NCI-H2081 (cell line): ENCODE results near the gene FER.
"Not testable (repeated sequence)": the region's sequence is repeated elsewhere in the genome, so short reads cannot be mapped to it uniquely, and the experiment has no call there.

Experiments
- DNase-seq, 2 experiments: peaks; one replicate each; lab custom pipeline; 2025; lab: John Stamatoyannopoulos, UW

FER gene

DNA sequence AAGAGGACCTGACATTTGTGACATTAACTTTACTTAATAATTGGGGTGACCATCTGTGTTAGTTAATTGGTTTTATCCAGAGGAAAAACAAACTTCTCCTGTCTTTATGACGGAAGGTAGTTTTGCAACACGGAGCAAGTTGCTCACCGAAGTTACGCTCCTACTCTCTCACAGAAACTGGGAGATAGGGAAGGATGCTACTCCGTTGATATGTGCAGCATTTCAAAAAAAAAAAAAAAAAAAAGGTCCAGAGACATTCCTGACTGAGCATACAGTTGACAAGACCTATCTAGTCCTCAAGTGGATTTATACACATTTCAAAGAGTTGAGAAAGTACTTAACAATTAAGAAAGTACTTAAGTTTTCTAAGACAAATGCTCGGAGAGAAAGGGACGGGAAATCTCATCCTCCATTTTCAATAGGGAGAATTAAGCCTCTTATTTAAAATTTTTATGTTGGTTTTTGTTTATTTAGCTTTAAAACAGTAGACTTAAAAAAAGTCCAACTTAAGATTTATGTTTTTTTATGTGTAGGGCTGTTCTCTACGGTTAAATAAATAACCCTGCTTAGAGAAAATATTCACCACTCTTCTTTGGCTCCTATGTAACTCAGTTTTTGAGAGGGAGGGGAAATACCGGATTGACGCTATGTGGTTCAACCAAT is 455 bp upstream of the FER start:
- DNase-seq, result no peak

DNA sequence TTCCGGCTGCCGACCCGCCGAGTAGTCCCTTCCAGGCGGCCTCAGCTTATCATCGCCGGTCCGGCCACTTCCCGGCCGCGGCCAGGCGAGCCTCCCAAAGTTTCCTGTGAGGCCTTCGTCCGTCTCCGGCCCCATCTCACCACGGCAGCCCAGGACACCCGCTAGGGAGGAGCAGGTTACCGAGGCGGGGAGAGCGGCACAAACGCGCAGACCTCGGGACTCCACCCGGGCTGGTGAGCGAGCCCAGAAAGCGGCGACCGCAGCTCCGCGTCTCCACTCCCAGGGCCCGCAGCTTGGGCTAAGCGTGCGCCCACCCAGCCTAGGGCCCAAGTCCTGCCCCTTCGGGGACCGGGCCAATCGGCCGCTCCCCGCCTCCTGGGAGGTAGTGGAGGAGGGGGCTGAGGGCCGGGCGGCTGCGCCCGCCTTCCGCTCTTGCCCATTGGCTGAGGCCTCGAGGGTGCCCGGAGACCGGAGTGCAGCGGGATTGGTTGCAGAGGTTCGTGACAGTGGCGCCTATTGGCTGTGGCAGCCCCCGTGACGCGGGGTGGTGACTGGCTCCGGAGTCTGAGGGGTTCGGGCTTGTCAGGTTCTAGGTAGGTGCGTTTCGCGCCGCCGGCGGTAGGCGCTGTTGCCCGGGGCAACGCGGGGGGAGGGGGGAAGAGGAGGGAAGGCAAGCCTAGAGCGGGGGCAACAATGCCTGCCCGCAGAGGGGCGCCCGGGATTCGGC is 867 bp downstream of the FER start:
- DNase-seq, result peak; percentile 94 to 97

DNA sequence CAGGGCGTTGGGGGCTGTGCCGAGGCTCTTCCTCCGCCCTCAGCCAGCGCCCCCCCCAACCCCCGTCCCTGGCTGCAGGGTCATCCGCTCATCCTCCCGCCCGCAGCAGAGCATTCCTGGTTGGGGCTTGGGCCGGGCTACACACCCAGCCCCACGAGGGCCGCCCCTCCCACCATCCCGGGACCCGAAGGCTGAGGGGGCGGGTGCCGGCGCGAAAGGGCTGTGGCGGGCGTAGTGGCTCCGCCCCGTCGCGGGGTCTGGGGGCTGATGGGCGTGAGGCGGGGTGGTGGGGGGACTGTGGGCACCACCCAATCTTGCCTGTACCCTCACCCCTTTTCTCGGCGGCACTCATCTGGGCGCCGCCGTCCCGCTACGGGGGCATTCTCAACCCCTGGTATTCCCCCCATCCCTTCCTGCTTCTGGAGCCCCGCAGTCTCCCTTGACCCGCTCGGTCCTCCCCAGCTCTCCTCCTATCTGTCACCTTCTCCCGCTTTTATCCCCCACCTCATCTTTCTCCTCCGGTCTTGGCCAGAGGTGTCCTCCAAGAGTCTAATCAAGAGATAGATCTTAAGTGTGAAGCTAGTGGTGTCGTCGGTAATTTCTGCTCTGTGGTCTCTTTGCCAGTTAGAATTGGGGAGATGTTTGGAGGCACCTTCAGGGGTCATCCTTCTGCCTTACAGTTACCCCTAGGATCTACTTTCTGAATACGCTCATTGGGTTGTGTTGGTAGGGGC is 1.6 kb downstream of the FER start:
- DNase-seq, result no peak

DNA sequence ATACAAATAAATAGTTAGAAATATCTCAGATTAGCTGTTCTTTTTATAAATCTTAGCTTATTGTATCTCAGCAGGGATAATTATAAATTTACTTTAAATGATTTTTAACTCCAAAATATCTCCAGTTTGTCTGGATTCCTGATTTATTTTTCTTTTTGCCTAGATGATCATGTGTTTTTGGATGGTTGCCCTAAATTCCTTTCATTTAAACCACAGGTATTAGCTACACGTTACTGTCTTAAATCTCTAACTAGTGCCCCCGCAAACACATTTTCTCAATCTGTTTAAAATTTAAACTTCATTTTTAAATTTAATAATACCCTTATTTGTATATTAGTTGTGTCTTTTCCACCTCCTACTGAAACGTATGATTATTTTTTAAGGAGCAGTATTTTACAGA is 5.6 kb downstream of the FER start:
- DNase-seq, result no peak

DNA sequence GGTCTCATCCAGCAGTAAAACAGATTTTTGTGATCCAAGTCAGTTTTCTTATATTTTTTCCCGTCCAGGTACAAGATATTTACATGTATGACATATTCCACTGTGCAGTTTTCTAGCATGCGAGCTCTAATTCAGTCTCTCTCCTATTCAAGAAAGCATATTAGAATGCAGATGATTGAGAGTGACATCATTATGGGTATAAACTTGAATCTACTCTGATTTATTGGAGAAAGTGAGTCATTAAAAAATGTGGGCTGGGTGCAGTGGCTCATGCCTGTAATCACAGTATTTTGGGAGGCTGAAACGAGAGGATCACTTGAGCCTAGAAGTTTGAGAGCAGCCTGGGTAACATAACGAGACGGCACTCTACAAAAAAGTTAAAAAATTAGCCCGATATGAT is 6.2 kb downstream of the FER start:
- DNase-seq, result no peak

DNA sequence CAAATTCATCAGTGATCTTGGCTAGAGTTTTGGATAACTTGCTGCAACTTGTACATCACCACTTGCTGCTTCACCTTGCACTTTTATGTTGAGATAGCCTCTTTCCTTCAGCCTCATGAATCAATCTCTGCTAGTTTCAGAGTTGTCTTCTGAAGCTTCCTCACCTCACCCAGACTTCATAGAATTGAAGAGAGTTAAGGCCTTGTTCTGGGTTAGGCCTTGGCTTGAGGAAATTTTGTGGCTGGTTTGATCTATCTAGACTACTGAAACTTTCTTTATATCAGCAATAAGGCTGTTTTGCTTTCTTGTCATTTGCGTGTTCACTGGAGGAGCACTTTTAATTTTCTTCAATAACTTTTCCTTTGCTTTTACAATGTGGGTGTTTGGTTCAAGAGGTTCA is 12.8 kb downstream of the FER start:
- DNase-seq, result no peak

DNA sequence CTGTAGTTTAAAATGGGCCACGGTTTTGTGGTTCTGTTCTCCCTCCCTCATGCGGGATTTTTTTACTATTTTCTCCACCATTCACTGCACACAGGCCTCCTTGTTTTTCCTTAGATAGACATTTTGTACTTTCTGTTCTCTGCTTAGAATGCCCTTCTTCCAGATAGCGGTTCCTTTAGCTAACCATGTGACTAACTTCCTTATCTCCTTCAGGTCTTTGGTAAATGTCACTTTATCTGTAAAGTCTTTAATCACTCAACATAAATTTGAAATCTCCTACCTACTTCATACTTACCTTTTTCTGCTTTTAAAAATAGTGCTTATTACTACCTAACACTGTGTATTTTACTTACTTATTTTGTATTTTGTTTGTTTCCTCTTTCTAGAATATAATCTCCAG is 15.0 kb downstream of the FER start:
- DNase-seq, result no peak

DNA sequence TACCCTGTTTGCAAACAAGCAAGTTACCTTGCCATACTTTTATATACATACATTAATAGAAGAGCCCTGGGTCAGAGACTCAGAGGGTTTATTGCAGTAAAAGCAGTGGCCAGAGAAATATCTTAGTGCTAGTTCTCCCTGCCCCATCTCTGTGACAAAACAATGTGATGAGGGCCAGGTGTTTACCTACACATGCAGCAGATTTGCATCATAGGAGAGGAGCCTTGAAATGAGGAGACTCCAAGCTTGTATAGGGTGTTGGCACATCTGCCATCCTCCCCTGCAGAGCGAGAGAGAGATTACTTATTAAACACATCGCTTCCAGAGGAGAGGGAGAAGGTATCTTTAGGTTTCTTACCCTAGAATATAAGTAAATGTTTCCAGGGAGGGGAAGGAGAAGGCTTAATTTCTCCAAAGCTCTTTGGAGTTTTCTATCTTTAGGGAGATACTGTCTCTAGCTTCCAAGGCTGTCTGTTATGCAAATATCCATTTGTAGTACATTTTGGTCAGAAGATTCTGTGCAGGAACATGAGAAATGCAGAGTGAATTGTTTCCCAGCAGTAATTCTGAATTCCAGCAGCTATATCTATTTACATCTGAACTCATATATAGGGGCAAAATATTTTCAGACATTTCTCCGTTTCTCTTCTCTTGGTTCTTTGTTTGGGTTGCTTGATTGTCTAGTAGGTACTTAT is 15.7 kb downstream of the FER start:
- DNase-seq, result no peak

DNA sequence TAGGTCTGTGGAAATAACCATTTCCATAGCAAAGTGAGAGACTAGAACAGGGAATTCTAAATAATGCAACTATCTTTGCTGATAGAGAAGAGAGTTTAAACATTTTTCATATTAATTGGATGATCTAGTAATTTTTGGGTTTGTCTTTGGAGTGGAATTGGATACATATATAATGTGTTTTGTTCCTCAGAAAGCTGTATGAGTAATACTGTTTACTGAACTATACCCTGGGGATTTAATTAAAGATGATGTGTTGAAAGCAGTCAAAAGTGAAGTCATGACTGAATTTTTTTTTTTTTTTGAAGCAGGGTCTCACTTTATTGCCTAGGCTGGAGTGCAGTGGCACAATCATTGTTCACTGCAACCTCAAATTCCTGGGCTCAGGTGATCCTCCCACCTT is 17.9 kb downstream of the FER start:
- DNase-seq, result no peak

DNA sequence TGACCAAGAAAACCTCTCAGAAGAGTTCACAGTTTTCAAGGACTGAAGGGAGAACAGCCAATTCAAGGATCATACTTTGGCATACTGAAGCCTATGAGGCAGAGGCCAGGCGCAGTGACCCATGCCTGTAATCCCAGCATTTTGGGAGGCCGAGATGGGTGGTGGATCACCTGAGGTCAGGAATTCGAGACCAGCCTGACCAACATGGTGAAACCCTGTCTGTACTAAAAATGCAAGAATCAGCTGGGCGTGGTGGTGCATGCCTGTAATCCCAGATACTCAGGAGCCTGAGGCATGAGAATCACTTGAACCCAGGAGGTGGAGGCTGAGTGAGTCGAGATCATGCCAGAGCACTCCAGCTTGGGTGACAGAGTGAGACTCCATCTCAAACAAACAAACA is 19.2 kb downstream of the FER start:
- DNase-seq, result not testable (repeated sequence)

DNA sequence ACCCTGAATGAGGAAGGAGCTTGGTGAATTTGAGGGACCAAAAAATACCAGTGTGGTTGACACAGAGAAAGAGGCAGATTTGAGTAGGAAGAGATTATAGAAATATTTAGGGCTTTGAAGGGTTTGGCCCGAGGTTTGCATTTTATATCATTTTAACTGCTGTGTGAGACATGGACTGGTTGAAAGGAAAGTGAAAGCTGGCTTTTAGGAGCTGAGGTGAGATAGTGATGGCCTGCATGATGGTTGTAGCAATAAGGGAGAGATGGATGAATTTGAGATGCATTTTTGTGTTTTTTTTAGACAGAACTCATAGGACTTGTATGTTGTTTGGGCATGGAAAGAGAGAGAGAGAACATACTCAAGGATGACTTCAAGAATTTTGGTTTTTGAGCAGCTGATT is 21.7 kb downstream of the FER start:
- no peak for DNase-seq

DNA sequence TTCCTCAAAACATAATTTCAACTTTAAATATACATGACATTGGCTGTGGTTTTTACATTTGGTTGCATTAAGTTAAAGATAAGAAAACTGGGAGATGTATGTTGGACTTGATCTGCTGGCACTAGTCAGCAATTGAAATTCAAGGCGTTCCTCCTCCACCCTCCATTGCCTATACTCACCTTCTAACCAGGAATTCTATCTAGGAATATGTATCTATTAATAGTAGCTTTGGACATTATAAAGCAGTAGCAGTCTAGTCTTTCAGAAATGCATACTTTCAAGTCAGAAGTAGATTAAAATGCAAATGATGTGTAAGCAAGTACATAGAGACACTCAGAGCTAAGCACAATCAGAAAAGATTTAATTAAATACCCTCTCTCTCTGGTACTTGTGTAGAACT is 24.9 kb downstream of the FER start:
- no peak for DNase-seq

DNA sequence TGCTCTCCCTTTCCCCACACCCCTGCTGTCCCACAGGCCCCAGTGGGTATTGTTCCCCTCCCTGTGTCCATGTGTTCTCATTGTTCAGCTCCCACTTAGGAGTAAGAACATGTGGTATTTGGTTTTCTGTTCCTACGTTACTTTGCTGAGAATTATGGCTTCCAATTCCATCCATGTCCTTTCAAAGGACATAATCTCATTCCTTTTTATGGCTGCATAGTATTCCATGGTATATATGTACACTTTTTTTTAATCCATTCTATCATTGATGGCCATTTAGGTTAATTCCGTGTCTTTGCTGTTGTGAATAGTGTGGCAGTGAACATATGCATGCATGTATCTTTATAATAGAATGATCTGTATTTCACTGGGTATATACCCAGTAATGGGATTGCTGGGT is 25.6 kb downstream of the FER start:
- DNase-seq, result no peak

DNA sequence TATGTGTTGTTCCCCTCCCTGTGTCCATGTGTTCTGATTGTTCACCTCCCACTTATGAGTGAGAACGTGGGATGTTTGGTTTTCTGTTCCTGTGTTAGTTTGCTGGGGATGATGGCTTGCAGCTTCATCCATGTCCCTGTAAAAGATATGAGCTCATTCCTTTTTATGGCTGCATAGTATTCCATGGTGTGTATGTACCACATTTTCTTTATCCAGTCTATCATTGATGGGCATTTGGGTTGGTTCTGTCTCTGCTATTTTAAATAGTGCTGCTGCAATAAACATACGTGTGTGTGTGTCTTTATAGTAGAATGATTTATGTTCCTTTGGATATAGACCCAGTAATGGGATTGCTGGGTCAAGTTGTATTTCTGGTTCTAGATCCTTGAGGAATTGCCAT is 26.4 kb downstream of the FER start:
- not testable (repeated sequence) for DNase-seq

DNA sequence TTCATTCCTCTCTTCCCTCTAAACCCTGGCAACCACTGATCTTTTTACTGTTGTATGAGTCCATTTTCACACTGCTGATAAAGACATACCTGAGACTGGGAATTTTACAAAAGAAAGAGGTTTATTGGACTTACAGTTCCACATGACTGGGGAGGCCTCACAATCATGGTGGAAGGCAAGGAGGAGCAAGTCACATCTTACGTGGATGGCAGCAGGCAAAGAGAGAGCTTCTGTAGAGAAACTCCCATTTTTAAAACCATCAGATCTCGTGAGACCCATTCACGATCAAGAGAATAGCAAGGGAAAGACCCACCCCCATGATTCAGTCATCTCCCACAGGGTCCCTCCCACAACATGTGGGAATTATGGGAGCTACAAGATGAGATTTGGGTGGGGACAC is 29.9 kb downstream of the FER start:
- not testable (repeated sequence) for DNase-seq

DNA sequence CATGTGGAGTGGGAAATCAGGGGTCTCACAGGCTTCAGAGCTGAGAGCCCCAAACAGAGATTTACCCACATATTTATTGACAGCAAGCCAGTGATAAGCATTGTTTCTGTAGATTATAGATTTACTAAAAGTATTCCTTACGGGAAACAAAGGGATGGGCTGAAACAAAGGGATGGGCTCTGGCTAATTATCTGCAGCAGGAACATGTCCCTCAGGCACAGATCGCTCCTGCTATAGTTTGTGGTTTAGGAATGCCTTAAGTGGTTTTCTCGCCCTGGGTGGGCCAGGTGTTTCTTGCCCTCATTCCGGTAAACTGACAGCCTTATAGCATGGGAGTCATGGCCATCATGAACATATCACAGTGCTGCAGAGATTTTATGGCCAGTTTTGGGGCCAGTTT is 36.9 kb downstream of the FER start:
- DNase-seq, result not testable (repeated sequence)

DNA sequence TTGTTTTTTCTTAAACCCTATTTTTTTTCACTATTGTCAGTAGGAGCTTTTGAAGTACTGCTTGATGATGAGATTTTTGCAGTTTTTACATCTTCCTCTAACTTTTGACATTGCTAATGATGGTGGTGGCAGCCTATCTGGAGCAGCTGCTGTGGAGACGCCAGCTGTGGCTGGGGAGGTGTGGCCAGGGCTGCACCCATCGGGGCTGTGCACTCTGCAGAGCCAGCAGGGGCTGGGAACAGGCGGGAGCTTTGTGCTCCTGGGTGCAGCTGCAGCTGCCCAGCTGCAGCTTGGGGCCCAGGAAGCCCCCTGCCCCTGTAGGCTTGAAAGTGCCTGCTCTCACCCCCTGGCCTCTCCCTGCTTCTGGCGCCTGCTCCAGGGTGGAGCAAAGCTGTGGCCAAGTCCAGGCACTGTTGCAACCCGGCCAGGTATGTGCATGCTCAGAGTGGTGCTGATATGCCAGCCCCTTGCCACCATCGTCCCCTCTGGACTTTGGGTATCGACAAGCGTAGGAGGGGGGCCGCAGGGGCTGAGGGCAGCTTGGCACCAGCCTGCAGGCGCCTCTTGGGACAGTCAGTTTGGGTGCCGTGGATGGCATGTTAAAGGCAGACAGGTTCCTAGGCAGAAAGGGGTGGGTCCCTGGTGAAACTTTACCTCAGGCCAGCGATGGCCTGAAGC is 39.2 kb downstream of the FER start:
- no peak for DNase-seq

DNA sequence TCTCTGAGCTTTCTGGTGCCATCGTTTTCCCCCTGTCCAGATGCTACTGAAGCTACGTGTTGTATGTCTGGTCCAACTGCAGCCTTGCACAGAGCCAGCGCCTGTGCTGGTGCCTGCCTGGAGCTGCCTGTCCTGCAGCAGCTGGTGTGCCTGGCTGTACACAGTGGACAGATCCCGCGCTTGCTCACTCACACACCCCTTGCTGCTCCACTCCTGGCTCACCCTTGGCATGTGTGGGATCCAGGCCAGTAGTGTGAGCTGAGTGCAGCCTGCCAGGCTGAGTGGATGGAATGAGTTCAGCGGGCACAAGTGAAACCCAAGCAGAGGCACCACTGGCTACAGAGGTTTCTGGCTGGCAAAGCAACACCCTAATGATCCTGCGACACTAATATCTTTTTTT is 40.4 kb downstream of the FER start:
- DNase-seq, result no peak

DNA sequence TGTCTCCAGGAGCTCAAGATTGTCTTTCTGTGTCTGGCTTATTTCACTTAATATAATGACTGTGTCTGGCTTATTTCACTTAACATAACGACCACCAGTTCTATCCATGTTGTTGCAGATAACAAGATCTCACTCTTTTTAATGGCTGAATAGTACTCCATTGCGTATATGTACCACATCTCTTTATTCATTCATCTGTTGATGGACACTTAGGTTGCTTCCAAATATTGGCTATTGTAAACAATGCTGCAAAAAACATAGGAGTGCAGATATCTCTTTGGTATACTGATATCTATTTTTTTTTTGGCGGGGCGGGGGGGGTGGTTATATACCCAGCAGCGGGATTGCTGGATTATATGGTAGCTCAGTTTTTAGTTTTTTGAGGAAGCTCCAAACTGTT is 45.5 kb downstream of the FER start:
- no peak for DNase-seq

DNA sequence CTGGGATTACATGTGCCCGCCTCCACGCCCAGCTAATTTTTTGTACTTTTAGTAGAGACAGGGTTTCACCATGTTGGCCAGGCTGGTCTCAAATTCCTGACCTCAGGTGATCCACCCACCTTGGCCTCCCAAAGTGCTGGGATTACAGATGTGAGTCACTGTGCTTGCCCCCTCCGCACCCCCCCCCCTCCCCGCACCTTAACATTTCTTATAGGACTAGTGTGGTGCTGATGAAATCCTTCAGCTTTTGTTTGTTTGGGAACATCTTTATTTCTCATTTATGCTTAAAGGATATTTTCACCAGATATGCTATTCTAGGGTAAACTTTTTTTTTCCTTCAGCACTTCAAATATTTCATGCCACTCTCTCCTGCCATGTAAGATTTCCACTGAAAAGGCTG is 46.7 kb downstream of the FER start:
- not testable (repeated sequence) for DNase-seq

DNA sequence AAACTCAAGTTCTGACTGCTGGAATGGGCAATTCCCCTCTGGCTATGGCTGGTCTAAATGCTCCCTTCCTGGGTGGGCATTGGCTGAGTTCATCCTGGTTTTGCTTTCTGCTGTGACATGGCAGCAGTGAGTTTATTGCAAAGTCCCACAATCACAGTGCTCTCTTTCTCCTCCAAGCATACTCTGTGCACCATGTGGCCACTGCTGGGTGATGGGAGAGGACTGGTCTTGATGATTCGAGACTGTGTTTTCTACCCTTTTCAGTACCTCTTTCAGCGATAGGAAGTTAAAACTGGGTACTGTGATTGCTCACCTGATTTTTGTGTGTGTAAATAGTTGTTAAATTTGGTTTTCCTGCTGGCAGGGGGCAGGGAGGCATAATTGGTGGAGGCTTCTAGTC is 49.7 kb downstream of the FER start:
- no peak for DNase-seq

DNA sequence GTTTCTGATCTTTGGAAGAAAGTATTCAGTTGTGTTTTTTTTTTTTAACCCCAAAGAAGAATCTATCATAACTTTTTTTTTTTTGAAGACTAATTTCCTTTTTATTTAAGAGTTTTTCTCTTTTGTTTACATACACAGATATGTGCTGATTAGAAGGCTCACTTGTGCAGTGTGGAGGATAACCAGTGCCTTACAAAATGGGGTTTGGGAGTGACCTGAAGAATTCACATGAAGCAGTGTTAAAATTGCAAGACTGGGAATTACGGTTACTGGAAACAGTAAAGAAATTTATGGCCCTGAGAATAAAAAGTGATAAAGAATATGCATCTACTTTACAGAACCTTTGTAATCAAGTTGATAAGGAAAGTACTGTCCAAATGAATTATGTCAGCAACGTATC is 50.3 kb downstream of the FER start:
- DNase-seq, result no peak
